ENCODE data around the gene SLC6A16. TPM values are rescaled to one million over a fixed set of nuclear protein-coding genes. Genes with fewer than 3 reads are reported as not detected.
"Not testable (repeated sequence)": the region's sequence is repeated elsewhere in the genome, so short reads cannot be mapped to it uniquely, and the experiment has no call there.

Gene SLC6A16
- total and polyA plus RNA-seq, 2 experiments from 2014 or later: 0.27 TPM

DNA sequence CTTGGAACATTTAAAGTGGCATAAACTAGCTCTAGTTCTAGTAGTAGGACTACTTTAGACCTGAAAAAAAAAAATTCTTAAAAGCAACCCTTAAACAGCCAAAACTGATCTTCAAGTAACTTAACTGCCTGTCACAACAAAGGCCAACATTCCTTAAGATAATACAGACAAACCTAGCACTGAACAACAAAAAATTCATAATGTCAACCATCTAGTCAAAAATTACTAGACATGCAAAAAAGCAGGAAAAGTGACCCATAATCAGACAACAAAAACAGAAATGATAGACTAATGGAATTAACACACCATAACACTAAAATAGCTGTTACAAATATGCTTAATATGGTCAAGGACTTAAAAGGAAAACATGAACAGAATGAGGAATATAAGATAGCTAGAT lies 6.7 kb downstream of the SLC6A16 start:
- no peak overlapping the region for H3K4me3 ChIP-seq
- no peaks in the 10 kb centered on the region for H3K36me3 ChIP-seq (replicated peaks; ENCODE audit: insufficient read depth, low read depth)
- no peaks in the 10 kb centered on the region for H3K9me2 ChIP-seq (replicated peaks; ENCODE audit: insufficient read depth)
- H4K20me1 ChIP-seq (ENCODE audit: insufficient read depth, poor library complexity, severe bottlenecking): no peaks in the 10 kb centered on the region
- H3K27me3 ChIP-seq: no peaks in the 10 kb centered on the region
- no peak overlapping the region for H2AFZ ChIP-seq
- no peak overlapping the region for H3K27ac ChIP-seq
- no peak overlapping the region for H3K4me2 ChIP-seq
- H3K79me2 ChIP-seq: no peaks in the 10 kb centered on the region
- no peaks in the 10 kb centered on the region for H3K4me1 ChIP-seq (ENCODE audit: insufficient read depth)
- TF ChIP-seq, protein P1, sequence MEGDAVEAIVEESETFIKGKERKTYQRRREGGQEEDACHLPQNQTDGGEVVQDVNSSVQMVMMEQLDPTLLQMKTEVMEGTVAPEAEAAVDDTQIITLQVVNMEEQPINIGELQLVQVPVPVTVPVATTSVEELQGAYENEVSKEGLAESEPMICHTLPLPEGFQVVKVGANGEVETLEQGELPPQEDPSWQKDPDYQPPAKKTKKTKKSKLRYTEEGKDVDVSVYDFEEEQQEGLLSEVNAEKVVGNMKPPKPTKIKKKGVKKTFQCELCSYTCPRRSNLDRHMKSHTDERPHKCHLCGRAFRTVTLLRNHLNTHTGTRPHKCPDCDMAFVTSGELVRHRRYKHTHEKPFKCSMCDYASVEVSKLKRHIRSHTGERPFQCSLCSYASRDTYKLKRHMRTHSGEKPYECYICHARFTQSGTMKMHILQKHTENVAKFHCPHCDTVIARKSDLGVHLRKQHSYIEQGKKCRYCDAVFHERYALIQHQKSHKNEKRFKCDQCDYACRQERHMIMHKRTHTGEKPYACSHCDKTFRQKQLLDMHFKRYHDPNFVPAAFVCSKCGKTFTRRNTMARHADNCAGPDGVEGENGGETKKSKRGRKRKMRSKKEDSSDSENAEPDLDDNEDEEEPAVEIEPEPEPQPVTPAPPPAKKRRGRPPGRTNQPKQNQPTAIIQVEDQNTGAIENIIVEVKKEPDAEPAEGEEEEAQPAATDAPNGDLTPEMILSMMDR (IDR thresholded peaks at IDR 0.05; ENCODE audit: poor library complexity): no peak
- TF ChIP-seq EZH2phosphoT487 (IDR thresholded peaks at IDR 0.05; ENCODE audit: low read depth, severe bottlenecking, unreplicated experiment): no peak
- no peak for TF ChIP-seq EZH2 (IDR thresholded peaks at IDR 0.05; ENCODE audit: borderline replicate concordance)
- H3K9me3 ChIP-seq (ENCODE audit: low read depth): peaks cover 5% of the 10 kb centered on the region
- no peak for DNase-seq (ENCODE audit: low spot score)

DNA sequence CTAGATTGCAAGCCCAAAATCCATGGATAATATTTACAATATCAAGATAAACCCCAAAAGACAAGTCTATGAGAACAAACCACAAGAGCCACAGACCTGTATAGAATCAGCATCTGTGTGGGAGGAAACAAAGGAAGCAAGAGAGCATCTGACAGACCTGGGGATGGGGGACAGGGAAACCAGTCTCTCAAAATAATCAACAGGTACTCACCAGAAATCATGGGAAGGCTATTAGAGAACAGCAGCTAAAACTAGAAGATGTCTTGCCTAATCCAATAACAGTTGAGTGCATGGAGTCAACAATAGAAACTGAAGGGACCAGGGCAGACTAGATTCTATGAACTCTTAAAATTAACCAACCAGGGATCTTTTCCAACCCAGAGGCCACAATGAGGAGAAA lies 8.7 kb downstream of the SLC6A16 start:
- no peaks in the 10 kb centered on the region for H4K20me1 ChIP-seq (ENCODE audit: insufficient read depth, poor library complexity, severe bottlenecking)
- no peaks in the 10 kb centered on the region for H3K9me2 ChIP-seq (replicated peaks; ENCODE audit: insufficient read depth)
- no peaks in the 10 kb centered on the region for H3K79me2 ChIP-seq
- no peak overlapping the region for H3K27ac ChIP-seq
- no peaks in the 10 kb centered on the region for H3K27me3 ChIP-seq
- H2AFZ ChIP-seq: no peak overlapping the region
- no peaks in the 10 kb centered on the region for H3K4me1 ChIP-seq (ENCODE audit: insufficient read depth)
- DNase-seq (ENCODE audit: low spot score): no peak
- no peaks in the 10 kb centered on the region for H3K36me3 ChIP-seq (replicated peaks; ENCODE audit: insufficient read depth, low read depth)
- no peak overlapping the region for H3K4me2 ChIP-seq
- peaks cover 5% of the 10 kb centered on the region for H3K9me3 ChIP-seq (ENCODE audit: low read depth)
- TF ChIP-seq EZH2 (IDR thresholded peaks at IDR 0.05; ENCODE audit: borderline replicate concordance) (no peak), EZH2phosphoT487 (IDR thresholded peaks at IDR 0.05; ENCODE audit: low read depth, severe bottlenecking, unreplicated experiment) (no peak)
- TF ChIP-seq, protein P1 (IDR thresholded peaks at IDR 0.05; ENCODE audit: poor library complexity): no peak
- no peak overlapping the region for H3K4me3 ChIP-seq

DNA sequence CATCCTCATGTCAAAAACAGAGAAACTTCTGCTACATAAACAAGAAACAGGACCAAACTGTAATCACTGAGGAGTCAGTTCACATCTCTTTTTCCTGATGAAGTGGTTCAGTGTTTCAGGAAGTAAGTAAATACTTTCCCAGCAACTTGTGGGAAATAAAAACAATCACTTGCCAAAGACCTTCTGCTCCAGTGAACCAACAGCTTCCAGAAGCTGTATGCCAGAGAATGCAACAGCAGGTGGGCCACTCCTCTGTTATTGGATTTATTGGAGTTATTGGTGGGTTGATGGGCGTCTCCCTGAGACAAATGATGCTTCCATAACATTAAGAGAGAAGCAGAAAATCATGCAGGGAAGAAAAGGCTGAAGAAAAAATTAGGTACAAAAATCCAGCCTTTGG lies 9.9 kb downstream of the SLC6A16 start:
- 74% methylated on average over 1 of the region's 1 CpG for WGBS (ENCODE audit: low lambda C conversion rate, missing lambda C conversion rate)
- H3K4me1 ChIP-seq (ENCODE audit: insufficient read depth): no peaks in the 10 kb centered on the region
- H3K9me2 ChIP-seq (replicated peaks; ENCODE audit: insufficient read depth): no peaks in the 10 kb centered on the region
- no peaks in the 10 kb centered on the region for H3K27me3 ChIP-seq
- H3K27ac ChIP-seq: no peak overlapping the region
- no peak overlapping the region for H3K4me3 ChIP-seq
- no peak for TF ChIP-seq EZH2 (IDR thresholded peaks at IDR 0.05; ENCODE audit: borderline replicate concordance)
- TF ChIP-seq, protein P1 (IDR thresholded peaks at IDR 0.05; ENCODE audit: poor library complexity): no peak
- no peak for TF ChIP-seq EZH2phosphoT487 (IDR thresholded peaks at IDR 0.05; ENCODE audit: low read depth, severe bottlenecking, unreplicated experiment)
- no peaks in the 10 kb centered on the region for H4K20me1 ChIP-seq (ENCODE audit: insufficient read depth, poor library complexity, severe bottlenecking)
- no peaks in the 10 kb centered on the region for H3K36me3 ChIP-seq (replicated peaks; ENCODE audit: insufficient read depth, low read depth)
- no peaks in the 10 kb centered on the region for H3K79me2 ChIP-seq
- H3K9me3 ChIP-seq (ENCODE audit: low read depth): peaks cover 5% of the 10 kb centered on the region
- no peak overlapping the region for H2AFZ ChIP-seq
- no peak overlapping the region for H3K4me2 ChIP-seq
- no peak for DNase-seq (ENCODE audit: low spot score)

DNA sequence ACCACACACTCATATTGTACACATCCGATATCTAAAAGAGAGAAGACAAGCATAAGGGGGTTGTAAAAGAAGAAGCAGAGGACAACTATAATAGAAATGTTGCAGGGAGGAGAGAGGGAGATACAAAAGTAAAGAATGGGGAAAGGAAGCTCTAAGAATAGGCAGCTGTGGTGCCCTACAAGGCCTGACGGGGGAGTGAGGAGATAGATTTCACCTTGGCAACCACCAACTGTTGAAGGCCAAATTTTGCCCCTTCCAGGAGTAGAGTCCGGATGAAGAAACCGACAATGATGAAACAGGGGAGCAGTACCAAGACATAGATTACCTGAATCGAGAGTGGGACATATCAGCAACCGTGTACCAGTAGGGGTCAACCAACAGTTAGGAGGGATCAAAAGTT lies 15.9 kb downstream of the SLC6A16 start:
- Histone ChIP-seq H3K9me2 (replicated peaks; ENCODE audit: insufficient read depth) (no peaks in the 10 kb centered on the region), H3K4me3 (no peak overlapping the region), H3K36me3 (replicated peaks; ENCODE audit: insufficient read depth, low read depth) (no peaks in the 10 kb centered on the region), H4K20me1 (ENCODE audit: insufficient read depth, poor library complexity, severe bottlenecking) (no peaks in the 10 kb centered on the region), H2AFZ (no peak overlapping the region), H3K4me1 (ENCODE audit: insufficient read depth) (no peaks in the 10 kb centered on the region), H3K4me2 (no peak overlapping the region), H3K27ac (no peak overlapping the region), H3K79me2 (no peaks in the 10 kb centered on the region), H3K9me3 (ENCODE audit: low read depth) (no peaks in the 10 kb centered on the region), H3K27me3 (no peaks in the 10 kb centered on the region)
- no peak for DNase-seq (ENCODE audit: low spot score)
- WGBS (ENCODE audit: low lambda C conversion rate, missing lambda C conversion rate): 92% methylated on average over 6 of the region's 6 CpGs
- TF ChIP-seq, protein P1 (IDR thresholded peaks at IDR 0.05; ENCODE audit: poor library complexity): no peak
- no peak for TF ChIP-seq EZH2 (IDR thresholded peaks at IDR 0.05; ENCODE audit: borderline replicate concordance)
- no peak for TF ChIP-seq EZH2phosphoT487 (IDR thresholded peaks at IDR 0.05; ENCODE audit: low read depth, severe bottlenecking, unreplicated experiment)

DNA sequence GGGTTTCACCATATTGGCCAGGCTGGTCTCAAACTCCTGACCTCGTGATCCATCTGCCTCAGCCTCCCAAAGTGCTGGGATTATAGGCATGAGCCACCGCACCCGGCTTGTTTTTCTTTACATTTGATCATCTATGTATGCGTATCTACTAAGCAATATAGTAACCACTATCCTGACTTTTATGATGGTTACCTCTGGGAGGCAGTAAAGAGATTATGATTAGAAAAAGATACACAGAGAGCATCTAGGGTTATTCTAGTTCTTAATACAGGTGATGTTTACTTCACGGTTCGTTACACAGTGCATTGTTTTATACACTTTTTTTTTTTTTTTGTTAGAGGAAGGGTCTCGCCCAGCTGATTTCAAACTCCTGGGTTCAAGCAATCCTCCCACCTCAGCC lies 18.3 kb downstream of the SLC6A16 start:
- H3K27ac ChIP-seq; H3K4me3 ChIP-seq; H3K4me2 ChIP-seq; H3K4me1 ChIP-seq (ENCODE audit: insufficient read depth); H4K20me1 ChIP-seq (ENCODE audit: insufficient read depth, poor library complexity, severe bottlenecking); H3K79me2 ChIP-seq; H3K9me2 ChIP-seq (replicated peaks; ENCODE audit: insufficient read depth); H3K9me3 ChIP-seq (ENCODE audit: low read depth); H3K36me3 ChIP-seq (replicated peaks; ENCODE audit: insufficient read depth, low read depth); DNase-seq (ENCODE audit: low spot score); H3K27me3 ChIP-seq; H2AFZ ChIP-seq: not testable (repeated sequence)
- WGBS (ENCODE audit: low lambda C conversion rate, missing lambda C conversion rate): 73% methylated on average over 7 of the region's 7 CpGs

Measured in hepatocyte (in vitro differentiated cells).